Hypothalamus (tissue), 51 donors: ENCODE measurements around the gene MDM2.
A peak's percentile ranks its signal among the peaks of the same experiment; 100 is the strongest.

Experiments used
- DNase-seq, 51 donors: peaks; one replicate each; lab custom pipeline; 2025; lab: John Stamatoyannopoulos, UW

The MDM2 gene

DNA sequence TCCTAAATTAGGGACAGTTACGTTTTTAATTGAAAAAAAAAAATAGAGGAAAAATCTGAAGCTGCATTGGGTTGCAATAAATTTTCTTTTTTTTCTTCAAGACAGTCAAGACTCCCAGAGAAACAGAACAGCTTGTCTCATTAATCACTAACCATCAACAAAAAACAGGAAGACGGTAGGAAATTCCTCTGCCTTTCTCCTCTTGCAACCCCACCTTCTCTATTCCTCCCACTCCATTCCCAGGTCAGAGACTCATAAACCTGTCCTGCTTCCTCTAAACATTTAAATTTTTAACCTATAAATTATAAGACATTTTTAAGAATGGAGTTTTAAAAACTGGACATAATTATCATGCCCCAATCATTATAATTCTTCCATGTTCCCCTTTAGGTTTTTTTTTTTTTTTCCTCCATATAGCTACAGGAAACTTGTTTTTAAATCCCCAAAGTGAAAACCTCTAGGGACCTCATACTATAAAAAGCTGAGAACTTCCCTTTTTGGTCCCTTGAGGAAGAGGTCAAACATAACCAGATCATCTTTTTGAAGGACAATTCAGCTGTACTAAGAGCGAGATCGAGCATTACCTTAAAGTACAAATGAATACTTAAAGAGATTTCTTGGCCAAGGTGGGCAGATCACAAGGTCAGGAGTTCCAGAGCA is 89.0 kb downstream of the MDM2 start:
- DNase-seq, result no peak

DNA sequence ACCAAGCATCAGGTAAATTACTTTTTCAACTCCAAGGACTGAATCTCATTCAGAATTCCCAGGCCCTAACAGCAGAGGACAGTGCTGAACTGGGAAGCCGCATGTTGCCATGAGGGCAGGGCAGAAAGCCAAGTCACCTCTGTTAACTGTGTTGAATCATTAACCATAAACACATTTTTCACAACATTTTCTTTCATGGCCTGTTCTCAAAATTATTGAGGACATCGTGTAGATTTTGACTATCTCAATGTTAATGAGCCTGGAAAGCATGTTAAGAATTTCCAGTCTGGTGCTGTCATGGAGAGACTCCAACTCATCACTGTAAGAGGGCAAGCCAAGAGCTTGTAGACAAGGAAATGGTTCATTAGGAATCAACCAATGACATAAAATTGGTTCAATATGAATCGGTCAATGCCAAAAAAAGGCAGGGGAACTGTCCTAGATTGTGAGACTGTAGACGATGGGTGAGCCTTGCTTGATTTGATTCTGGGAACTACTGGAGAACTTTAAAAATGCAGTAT is 91.3 kb downstream of the MDM2 start:
- DNase-seq, result peak in 11 of 51 donors; percentile 1 to 14 (median 4)

DNA sequence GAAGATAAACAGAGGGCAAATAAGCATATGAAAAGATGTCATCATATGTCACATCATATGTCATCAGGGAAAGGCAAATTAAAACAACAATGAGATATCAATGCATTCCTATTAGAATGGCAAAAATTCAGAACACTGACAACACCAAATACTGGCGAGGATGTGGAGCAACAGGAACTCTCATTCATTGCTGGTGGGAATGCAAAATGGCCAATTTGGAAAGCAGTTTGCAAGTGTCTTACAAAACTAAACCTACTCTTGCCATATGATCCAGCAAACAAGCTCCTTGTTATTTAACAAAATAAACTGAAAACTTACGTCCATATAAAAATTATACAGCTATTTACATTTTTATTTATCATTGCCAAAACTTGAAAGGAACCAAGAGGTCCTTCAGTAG is 92.3 kb downstream of the MDM2 start:
- DNase-seq, result no peak
